Neural cell (in vitro differentiated cells): Measurements from ENCODE around the gene RGL3. TPM values are rescaled to one million over a fixed set of nuclear protein-coding genes. Genes with fewer than 3 reads are reported as not detected.

Source experiments
- H2AFZ ChIP-seq: fragments of 200-600, 300-800 bp; sonication (generic), shearing (Covaris generic); 2 replicates; pipeline ENCODE4 v1.6.0; 2014; ENCODE audit warnings: low read depth, mild to moderate bottlenecking, antibody characterized with exemption, low read length, moderate library complexity
- H3F3A ChIP-seq: fragments of 200-600 bp; shearing (Covaris generic); 2 replicates; pipeline ENCODE4 v1.6.1; 2016; ENCODE audit warnings: mild to moderate bottlenecking, moderate library complexity, mixed read lengths, antibody characterized with exemption, low read length; ENCODE audit not compliant: insufficient read depth, poor library complexity, severe bottlenecking
- H3K27ac ChIP-seq: fragments of 200-600, 300-800 bp; sonication (generic), shearing (Covaris generic); 2 replicates; pipeline ENCODE4 v1.5.1; 2014; ENCODE audit warnings: mild to moderate bottlenecking, low read length, moderate library complexity
- H3K27me3 ChIP-seq: fragments of 300-800, 200-600 bp; sonication (generic), shearing (Covaris generic); 2 replicates; pipeline ENCODE4 v1.6.0; 2014; ENCODE audit warnings: mild to moderate bottlenecking, low read depth, low read length, moderate library complexity; ENCODE audit not compliant: insufficient read depth
- H3K36me3 ChIP-seq: fragments of 300-800, 200-600 bp; sonication (generic), shearing (Covaris generic); 2 replicates; pipeline ENCODE4 v1.5.1; 2014; ENCODE audit warnings: mild to moderate bottlenecking, antibody characterized with exemption, low read length, moderate library complexity; ENCODE audit not compliant: insufficient read depth
- H3K4me2 ChIP-seq: fragments of 300-800, 200-600 bp; sonication (generic), shearing (Covaris generic); 2 replicates; pipeline ENCODE4 v1.6.0; 2014; ENCODE audit warnings: mild to moderate bottlenecking, low read length
- H3K4me3 ChIP-seq: fragments of 300-800, 200-600 bp; sonication (generic), shearing (Covaris generic); 2 replicates; pipeline ENCODE4 v1.5.1; 2014; ENCODE audit warnings: mild to moderate bottlenecking, low read length, moderate library complexity
- H3K79me2 ChIP-seq: fragments of 200-600 bp; shearing (Covaris generic); replicated peaks from 2 replicates; pipeline ENCODE4 v1.6.0; 2014; ENCODE audit warnings: mild to moderate bottlenecking, low read length, moderate library complexity; ENCODE audit not compliant: insufficient read depth
- H3K9ac ChIP-seq: fragments of 300-800, 200-600 bp; sonication (generic), shearing (Covaris generic); 2 replicates; pipeline ENCODE4 v1.6.1; 2016; ENCODE audit warnings: mild to moderate bottlenecking, low read length, mixed read lengths
- H3K9me2 ChIP-seq: fragments of 200-600 bp; shearing (Covaris generic); 2 replicates; pipeline ENCODE4 v1.6.1; 2016; ENCODE audit warnings: mild to moderate bottlenecking, low read length, mixed read lengths; ENCODE audit not compliant: insufficient read depth
- H3K9me3 ChIP-seq: fragments of 200-600, 300-800 bp; sonication (generic), shearing (Covaris generic); 2 replicates; pipeline ENCODE4 v1.6.1; 2016; ENCODE audit warnings: mild to moderate bottlenecking, mixed run types, low read length, moderate library complexity, mixed read lengths
- H4K20me1 ChIP-seq: fragments of 200-600 bp; shearing (Covaris generic); 2 replicates; pipeline ENCODE4 v1.6.1; 2016; ENCODE audit warnings: mild to moderate bottlenecking, mixed run types; ENCODE audit not compliant: insufficient read depth
- CTCF ChIP-seq: fragments of 450-650 bp; IDR thresholded peaks from 2 replicates; pipeline ENCODE4 v1.5.1; 2014; ENCODE audit warnings: antibody characterized with exemption, mild to moderate bottlenecking, moderate library complexity; ENCODE audit not compliant: poor library complexity, severe bottlenecking
- EP300 ChIP-seq: fragments of 450-650 bp; conservative IDR thresholded peaks from 2 replicates; pipeline ENCODE4 v1.6.1; 2014; ENCODE audit warnings: antibody characterized with exemption, mild to moderate bottlenecking, moderate library complexity; ENCODE audit not compliant: poor library complexity, severe bottlenecking
- EZH2 ChIP-seq: fragments of 200-600, 300-800 bp; shearing (Covaris generic), sonication (generic); IDR thresholded peaks from 2 replicates; pipeline ENCODE4 v1.6.1; 2014; ENCODE audit warnings: antibody characterized with exemption, low read length, borderline replicate concordance, mild to moderate bottlenecking; ENCODE audit not compliant: insufficient read depth, poor library complexity, severe bottlenecking
- MXI1 ChIP-seq: fragments of 450-650 bp; conservative IDR thresholded peaks from 2 replicates; pipeline ENCODE4 v1.6.1; 2014; ENCODE audit warnings: antibody characterized with exemption, mild to moderate bottlenecking; ENCODE audit not compliant: poor library complexity, severe bottlenecking
- POLR2AphosphoS5 ChIP-seq: IDR thresholded peaks from 2 replicates; pipeline ENCODE4 v1.6.1; 2012
- RAD21 ChIP-seq: fragments of 450-650 bp; conservative IDR thresholded peaks from 2 replicates; pipeline ENCODE4 v1.6.1; 2014; ENCODE audit warnings: antibody characterized with exemption, mild to moderate bottlenecking, moderate library complexity
- REST ChIP-seq: IDR thresholded peaks from 2 replicates; pipeline ENCODE4 v1.6.1; 2012; ENCODE audit warnings: borderline replicate concordance
- SMC3 ChIP-seq: fragments of 450-650 bp; conservative IDR thresholded peaks from 2 replicates; pipeline ENCODE4 v1.6.1; 2014; ENCODE audit warnings: antibody characterized with exemption, mild to moderate bottlenecking, moderate library complexity; ENCODE audit not compliant: poor library complexity
- TAF1 ChIP-seq: IDR thresholded peaks from 2 replicates; pipeline ENCODE4 v1.6.1; 2012; ENCODE audit warnings: low read depth
- polyA plus RNA-seq: library from polyadenylated mRNA; depleted of rRNA; stranded (reverse); fragments of >200 nt; gene quantifications from 2 replicates; pipeline ENCODE4 v1.2.3, GENCODE V29; 2014

RGL3 gene
- polyA plus RNA-seq, 1 donor from 2014 or later, result not detected

GRCh38 chr19:11458236-11458900 lies 39.3 kb upstream of the RGL3 start:
- Histone ChIP-seq H4K20me1 (no peaks in the 10 kb centered on the region), H3K27me3 (no peaks in the 10 kb centered on the region), H3K79me2 (no peaks in the 10 kb centered on the region), H3K9me3 (no peaks in the 10 kb centered on the region), H3K9ac (no peak overlapping the region), H3K4me2 (no peak overlapping the region), H3K4me3 (no peak overlapping the region), H3K9me2 (no peaks in the 10 kb centered on the region), H2AFZ (no peak overlapping the region), H3K27ac (no peak overlapping the region), H3F3A (no peaks in the 10 kb centered on the region), H3K36me3 (no peaks in the 10 kb centered on the region)
- no peak for TF ChIP-seq TAF1
- no peak for TF ChIP-seq EP300
- TF ChIP-seq SMC3, result no peak
- TF ChIP-seq REST, result no peak
- TF ChIP-seq MXI1, result no peak
- no peak for TF ChIP-seq POLR2AphosphoS5
- no peak for TF ChIP-seq CTCF
- TF ChIP-seq RAD21, result no peak
- TF ChIP-seq EZH2, result no peak

GRCh38 chr19:11457831-11458230 lies 38.7 kb upstream of the RGL3 start:
- Histone ChIP-seq H3K27me3 (no peaks in the 10 kb centered on the region), H3K36me3 (no peaks in the 10 kb centered on the region), H2AFZ (no peak overlapping the region)

More at GRCh38 chr19:11457831-11458230, 38.7 kb upstream of the RGL3 start:
- Histone ChIP-seq H3K4me3 (no peak overlapping the region), H3K9me2 (no peaks in the 10 kb centered on the region), H3K79me2 (no peaks in the 10 kb centered on the region), H3K27ac (no peak overlapping the region), H3K9me3 (no peaks in the 10 kb centered on the region), H3K9ac (no peak overlapping the region), H4K20me1 (no peaks in the 10 kb centered on the region), H3F3A (no peaks in the 10 kb centered on the region), H3K4me2 (no peak overlapping the region)
- TF ChIP-seq POLR2AphosphoS5 (no peak), EZH2 (no peak), EP300 (no peak), TAF1 (no peak), SMC3 (no peak), CTCF (no peak), RAD21 (no peak), REST (no peak), MXI1 (no peak)
